ENCODE measurements around the gene P2RX2.

Gene P2RX2

DNA sequence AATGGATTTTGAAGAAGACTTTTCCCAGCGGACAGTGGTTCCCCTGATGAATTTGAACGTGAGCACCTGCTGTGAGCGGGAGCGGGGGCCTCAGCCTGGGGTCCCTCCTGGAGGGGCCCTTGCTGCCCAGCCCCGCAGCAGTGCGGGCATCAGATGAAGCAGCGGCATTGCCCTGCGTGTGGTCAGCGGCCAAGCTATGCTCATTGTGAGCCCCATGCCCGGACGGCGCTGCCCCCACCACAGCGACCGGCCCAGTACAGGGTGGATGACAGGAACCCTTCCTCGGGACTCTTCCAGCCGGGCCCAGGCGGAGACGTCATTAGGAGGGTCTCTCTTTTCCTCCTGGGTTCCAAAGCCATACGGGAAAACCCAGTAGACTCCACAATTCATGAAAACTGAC lies 11.6 kb upstream of the P2RX2 start:
- no peak for DNase-seq (ENCODE audit: insufficient read length, low spot score)
- no peak for TF ChIP-seq SPI1 (IDR thresholded peaks at IDR 0.05; ENCODE audit: low read depth, low read length)
- no peak for TF ChIP-seq POU2F2 (IDR thresholded peaks at IDR 0.05; ENCODE audit: low read depth, low read length)
- no peak for TF ChIP-seq TAF1 (IDR thresholded peaks at IDR 0.05; ENCODE audit: low read depth, low read length)
- TF ChIP-seq POLR2AphosphoS5 (IDR thresholded peaks at IDR 0.05; ENCODE audit: low read depth, low read length), result no peak
- TF ChIP-seq POLR2A (IDR thresholded peaks at IDR 0.05; ENCODE audit: low read depth, low read length), result no peak
- TF ChIP-seq PAX5 (IDR thresholded peaks at IDR 0.05; ENCODE audit: insufficient read depth, low read length, severe bottlenecking), result no peak
- no peak for FAIRE-seq

DNA sequence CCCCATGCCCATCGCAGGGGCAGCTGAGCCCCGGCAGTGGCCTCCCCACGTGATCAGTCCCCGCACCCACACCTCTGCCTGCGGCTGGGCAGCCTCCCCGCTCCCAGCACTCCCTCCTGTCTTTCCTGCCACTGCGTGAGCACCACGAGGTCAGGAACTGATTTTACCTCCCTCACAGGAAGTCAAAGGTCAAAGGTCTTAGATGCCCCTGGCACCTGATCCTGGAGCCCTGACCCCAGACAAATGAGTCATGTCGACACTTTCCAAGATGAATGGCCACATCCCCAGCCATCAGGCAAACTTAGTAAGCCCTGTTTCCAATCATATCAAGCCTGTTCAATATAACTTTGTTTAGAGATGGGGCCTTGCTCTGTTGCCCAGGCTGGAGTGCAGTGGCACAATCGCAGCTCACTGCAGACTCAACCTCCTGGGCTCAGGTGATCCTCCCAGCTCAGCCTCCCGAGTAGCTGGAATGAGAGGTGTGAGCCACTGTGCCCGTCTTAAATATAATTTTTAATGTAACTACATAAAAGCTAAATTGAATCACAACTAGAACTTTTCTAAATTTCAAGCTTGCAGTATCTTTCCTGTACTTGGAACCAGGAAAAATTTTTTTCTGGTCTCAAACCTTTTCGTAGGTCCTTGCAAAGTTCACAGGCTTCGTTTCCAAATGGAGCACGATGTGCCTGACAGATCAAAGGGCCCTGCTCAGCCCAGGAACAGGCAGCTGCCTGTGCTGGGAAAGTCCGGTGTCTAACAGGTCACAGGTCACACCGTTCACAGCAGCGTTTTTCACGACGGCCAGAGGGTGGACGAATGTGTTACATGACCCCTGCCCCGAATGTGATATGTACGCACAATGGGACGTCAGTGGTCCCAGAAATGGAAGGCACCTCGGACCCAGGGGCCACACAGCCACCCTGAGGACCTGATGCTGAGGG lies 10.1 kb upstream of the P2RX2 start:
- peak; percentile 43 for FAIRE-seq
- DNase-seq (ENCODE audit: insufficient read length, low spot score), result no peak
- TF ChIP-seq POLR2AphosphoS5 (IDR thresholded peaks at IDR 0.05; ENCODE audit: low read depth, low read length), result no peak
- no peak for TF ChIP-seq PAX5 (IDR thresholded peaks at IDR 0.05; ENCODE audit: insufficient read depth, low read length, severe bottlenecking)
- TF ChIP-seq POU2F2 (IDR thresholded peaks at IDR 0.05; ENCODE audit: low read depth, low read length), result no peak
- no peak for TF ChIP-seq POLR2A (IDR thresholded peaks at IDR 0.05; ENCODE audit: low read depth, low read length)
- TF ChIP-seq SPI1 (IDR thresholded peaks at IDR 0.05; ENCODE audit: low read depth, low read length), result no peak
- TF ChIP-seq TAF1 (IDR thresholded peaks at IDR 0.05; ENCODE audit: low read depth, low read length), result no peak

DNA sequence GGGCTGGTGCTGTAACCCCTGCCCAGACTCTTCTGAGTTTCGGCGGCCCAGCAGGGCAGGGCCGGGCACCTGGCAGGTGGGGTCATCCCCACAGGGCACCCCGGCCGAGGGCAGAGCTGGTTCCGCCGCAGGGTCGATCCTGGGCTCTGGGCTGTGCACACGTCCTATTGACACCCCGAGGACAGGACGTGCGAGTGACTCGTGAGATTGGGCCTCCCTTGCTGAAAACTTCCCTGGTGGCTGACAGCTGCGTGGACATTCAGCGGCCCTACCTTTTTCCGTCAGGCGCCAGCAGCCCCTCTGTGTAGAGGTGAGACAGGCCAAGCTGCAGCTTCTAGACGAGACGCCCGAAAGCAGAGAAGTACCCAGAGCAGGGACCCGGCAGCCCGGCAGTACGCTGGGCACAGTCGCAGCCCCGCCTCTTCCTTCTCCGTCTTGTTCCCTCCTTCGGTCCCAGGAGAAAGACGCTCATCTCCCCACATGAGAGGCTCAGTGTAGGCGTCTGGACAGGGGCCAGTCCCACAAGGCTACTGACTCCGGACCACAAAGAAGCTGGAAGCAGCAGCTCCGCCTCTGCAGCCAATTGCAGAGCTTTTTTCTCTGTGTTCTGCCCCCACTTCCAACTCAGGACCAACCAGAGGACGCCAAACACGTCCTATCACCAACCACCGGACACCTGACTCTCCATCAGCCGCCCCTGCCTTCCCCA lies 8.4 kb upstream of the P2RX2 start, which contains the start of gene LRCOL1:
Gene LRCOL1 (minus strand): TSS at position 532 of the 709 bp plus-strand sequence. CDS start 4,331 bp downstream, outside the sequence.
- FAIRE-seq (no peak), DNase-seq (ENCODE audit: insufficient read length, low spot score) (no peak)
- TF ChIP-seq SPI1 (IDR thresholded peaks at IDR 0.05; ENCODE audit: low read depth, low read length), result no peak
- no peak for TF ChIP-seq POU2F2 (IDR thresholded peaks at IDR 0.05; ENCODE audit: low read depth, low read length)
- no peak for TF ChIP-seq TAF1 (IDR thresholded peaks at IDR 0.05; ENCODE audit: low read depth, low read length)
- TF ChIP-seq POLR2A (IDR thresholded peaks at IDR 0.05; ENCODE audit: low read depth, low read length), result no peak
- TF ChIP-seq PAX5 (IDR thresholded peaks at IDR 0.05; ENCODE audit: insufficient read depth, low read length, severe bottlenecking), result no peak

DNA sequence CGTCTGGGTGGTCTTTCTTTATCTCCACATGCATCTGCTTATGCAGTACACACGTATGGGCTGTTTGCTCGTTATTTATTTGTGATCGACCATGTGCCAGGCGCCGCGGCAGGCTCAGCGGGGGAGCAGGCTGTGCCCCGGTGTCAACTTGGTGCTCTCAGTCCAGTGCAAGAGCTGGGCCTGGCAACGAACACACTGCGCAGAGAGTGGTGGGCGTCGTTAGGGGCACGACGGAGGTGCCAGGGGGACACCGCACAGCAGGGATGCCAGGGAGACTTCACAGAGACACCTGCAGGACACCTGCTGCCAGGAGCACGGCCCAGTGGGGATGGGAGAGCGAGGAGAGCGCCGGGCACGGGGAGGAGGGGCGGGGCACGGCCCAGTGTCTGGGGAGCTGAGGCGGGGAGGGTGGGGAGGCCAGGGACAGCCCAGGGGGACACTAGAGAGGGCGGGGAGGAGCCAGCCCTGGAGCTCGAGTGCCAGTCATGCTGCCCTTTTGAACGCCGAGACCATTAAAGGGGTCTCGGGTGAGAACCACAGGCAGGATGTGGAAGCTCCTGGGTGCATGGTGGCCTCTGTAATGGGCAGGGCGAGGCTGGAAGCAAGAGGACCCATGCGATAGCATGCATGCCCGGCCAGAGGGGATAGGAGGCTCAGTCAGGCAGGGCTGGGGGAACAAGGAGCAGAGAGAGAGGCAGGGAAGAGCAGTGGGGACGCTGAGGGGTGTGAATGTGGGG lies 7.5 kb upstream of the P2RX2 start:
- no peak for TF ChIP-seq POLR2A (IDR thresholded peaks at IDR 0.05; ENCODE audit: low read depth, low read length)
- no peak for TF ChIP-seq SPI1 (IDR thresholded peaks at IDR 0.05; ENCODE audit: low read depth, low read length)
- no peak for TF ChIP-seq TAF1 (IDR thresholded peaks at IDR 0.05; ENCODE audit: low read depth, low read length)
- TF ChIP-seq POLR2AphosphoS5 (IDR thresholded peaks at IDR 0.05; ENCODE audit: low read depth, low read length), result no peak
- TF ChIP-seq PAX5 (IDR thresholded peaks at IDR 0.05; ENCODE audit: insufficient read depth, low read length, severe bottlenecking), result no peak
- no peak for TF ChIP-seq POU2F2 (IDR thresholded peaks at IDR 0.05; ENCODE audit: low read depth, low read length)
- FAIRE-seq (no peak), DNase-seq (ENCODE audit: insufficient read length, low spot score) (no peak)

DNA sequence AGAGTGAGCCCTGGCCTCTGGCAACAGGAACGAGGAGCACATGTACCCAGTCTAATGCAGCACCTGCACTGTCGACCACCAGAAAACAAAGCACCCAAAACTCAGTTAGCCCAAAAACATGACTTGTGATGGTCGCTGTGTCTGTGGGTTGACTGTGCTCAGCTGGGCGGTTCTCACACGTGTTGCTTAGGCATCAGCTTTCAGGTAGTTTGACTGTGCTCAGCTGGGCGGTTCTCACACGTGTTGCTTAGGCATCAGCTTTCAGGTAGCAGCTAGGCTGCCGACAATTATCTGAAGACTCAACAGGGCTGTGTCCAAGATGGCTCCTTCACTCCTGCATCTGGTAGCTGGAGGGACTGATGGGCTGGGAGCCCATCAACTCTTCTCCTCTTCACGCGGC lies 7.0 kb upstream of the P2RX2 start:
- no peak for TF ChIP-seq SPI1 (IDR thresholded peaks at IDR 0.05; ENCODE audit: low read depth, low read length)
- no peak for TF ChIP-seq POLR2AphosphoS5 (IDR thresholded peaks at IDR 0.05; ENCODE audit: low read depth, low read length)
- no peak for TF ChIP-seq PAX5 (IDR thresholded peaks at IDR 0.05; ENCODE audit: insufficient read depth, low read length, severe bottlenecking)
- no peak for TF ChIP-seq TAF1 (IDR thresholded peaks at IDR 0.05; ENCODE audit: low read depth, low read length)
- TF ChIP-seq POLR2A (IDR thresholded peaks at IDR 0.05; ENCODE audit: low read depth, low read length), result no peak
- no peak for TF ChIP-seq POU2F2 (IDR thresholded peaks at IDR 0.05; ENCODE audit: low read depth, low read length)
- DNase-seq (ENCODE audit: insufficient read length, low spot score), result no peak
- FAIRE-seq, result no peak

DNA sequence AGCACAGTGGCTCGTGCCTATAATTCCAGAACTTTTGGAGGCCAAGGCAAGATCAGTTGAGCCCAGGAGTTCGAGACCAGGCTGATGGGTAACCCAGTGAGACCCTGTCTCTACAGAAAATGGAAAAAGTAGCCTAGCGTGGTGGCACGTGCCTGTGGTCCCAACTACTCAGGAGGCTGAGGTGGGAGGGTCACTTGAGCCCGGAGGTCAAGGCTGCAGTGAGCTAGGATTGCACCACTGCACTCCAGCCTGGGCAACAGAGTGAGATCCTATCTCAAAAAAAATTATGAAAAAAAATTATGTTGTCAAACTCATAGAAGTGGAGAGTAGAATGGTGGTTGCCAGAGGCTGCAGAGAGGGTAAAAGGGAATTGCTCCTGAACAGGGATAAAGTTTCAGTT lies 4.5 kb upstream of the P2RX2 start:
- DNase-seq (ENCODE audit: insufficient read length, low spot score) (no peak), FAIRE-seq (no peak)

DNA sequence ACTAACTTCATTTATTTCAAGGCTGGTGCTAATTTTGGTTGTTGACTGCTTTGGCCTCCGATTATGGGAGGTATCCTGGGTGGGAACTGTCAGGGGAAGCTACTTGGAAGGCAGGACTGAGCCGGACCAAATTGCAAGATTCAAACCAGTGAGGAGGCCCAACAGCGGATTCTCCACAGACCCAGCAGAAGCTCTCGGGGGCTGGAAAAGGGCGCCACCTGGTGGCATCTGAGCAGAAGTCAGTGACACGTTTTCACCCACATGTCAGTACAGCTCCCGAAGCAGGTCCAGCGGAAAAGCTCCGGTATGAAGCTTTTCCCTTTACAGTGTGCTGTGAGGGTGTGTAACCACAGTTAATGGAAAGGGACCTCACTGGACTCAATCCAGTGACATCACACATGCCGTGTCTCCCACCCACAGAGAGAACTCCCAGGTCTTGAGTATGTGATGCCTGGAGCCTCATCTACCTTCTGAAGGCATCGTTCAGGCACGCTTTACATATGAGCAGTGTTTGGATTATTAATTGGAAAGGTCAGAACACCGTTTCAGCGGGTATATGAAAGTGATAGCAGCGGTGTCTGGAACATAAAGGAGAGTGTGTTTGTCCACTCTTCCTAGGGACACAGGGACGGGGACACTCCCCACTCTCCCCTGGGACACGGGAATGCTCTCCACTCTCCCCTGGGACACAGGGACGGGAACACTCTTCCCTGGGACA lies 3.6 kb upstream of the P2RX2 start:
- FAIRE-seq, result peak; percentile 89
- peak; percentile 78 for DNase-seq (ENCODE audit: insufficient read length, low spot score)
- TF ChIP-seq POU2F2 (IDR thresholded peaks at IDR 0.05; ENCODE audit: low read depth, low read length), result no peak; the same call in 1 of the 2 replicates

More for the DNA sequence above, 4.5 kb upstream of the P2RX2 start:
- TF ChIP-seq POLR2A (IDR thresholded peaks at IDR 0.05; ENCODE audit: low read depth, low read length) (no peak), PAX5 (IDR thresholded peaks at IDR 0.05; ENCODE audit: insufficient read depth, low read length, severe bottlenecking) (no peak), SPI1 (IDR thresholded peaks at IDR 0.05; ENCODE audit: low read depth, low read length) (no peak), POLR2AphosphoS5 (IDR thresholded peaks at IDR 0.05; ENCODE audit: low read depth, low read length) (no peak), POU2F2 (IDR thresholded peaks at IDR 0.05; ENCODE audit: low read depth, low read length) (no peak), TAF1 (IDR thresholded peaks at IDR 0.05; ENCODE audit: low read depth, low read length) (no peak)

DNA sequence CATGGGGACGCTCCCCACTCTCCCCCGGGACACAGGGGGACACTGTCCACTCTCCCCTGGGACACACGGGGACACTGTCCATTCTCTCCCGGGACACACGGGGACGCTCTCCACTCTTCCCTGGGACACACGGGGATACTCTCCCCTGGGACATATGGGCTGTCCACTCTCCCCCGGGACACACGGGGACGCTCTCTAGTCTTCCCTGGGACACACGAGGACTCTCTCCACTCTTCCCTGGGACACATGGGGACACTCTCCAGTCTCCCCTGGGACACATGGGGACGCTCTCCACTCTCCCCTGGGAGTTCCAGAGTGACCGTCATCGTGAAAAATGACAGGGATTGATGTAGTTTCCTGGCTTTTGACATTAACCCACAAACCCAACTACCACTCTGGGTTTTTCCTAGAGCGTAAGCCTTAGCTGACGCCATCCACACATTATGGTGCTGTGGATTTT lies 3.0 kb upstream of the P2RX2 start:
- TF ChIP-seq TAF1 (IDR thresholded peaks at IDR 0.05; ENCODE audit: low read depth, low read length) (no peak), POU2F2 (IDR thresholded peaks at IDR 0.05; ENCODE audit: low read depth, low read length) (no peak)
- FAIRE-seq (no peak), DNase-seq (ENCODE audit: insufficient read length, low spot score) (no peak)

Measured in GM12891 (cell line).